IgD-negative memory B cell (primary cell): ENCODE results near the gene ZDHHC8. TPM values are rescaled to one million over a fixed set of nuclear protein-coding genes. Genes with fewer than 3 reads are reported as not detected.

ENCODE experiments used
- H3K27ac Mint-ChIP-seq, 3 donors: one replicate each; pipeline ENCODE4 v1.8.0; 2020 to 2022; ENCODE audit warnings: mild to moderate bottlenecking in 3 of 3, mixed read lengths in 3 of 3, moderate library complexity in 1 of 3
- H3K27me3 Mint-ChIP-seq: one replicate; pipeline ENCODE4 v1.8.0; 2021; ENCODE audit warnings: mixed read lengths
- H3K36me3 Mint-ChIP-seq: one replicate; pipeline ENCODE4 v1.8.0; 2020; ENCODE audit warnings: mild to moderate bottlenecking, mixed read lengths
- H3K4me1 Mint-ChIP-seq, 3 donors: one replicate each; pipeline ENCODE4 v1.8.0; 2020 to 2022; ENCODE audit warnings: mixed read lengths in 3 of 3, mild to moderate bottlenecking in 1 of 3
- H3K4me3 Mint-ChIP-seq, 4 donors: one replicate each; pipeline ENCODE4 v1.8.0; 2020 to 2022; ENCODE audit warnings: mild to moderate bottlenecking in 4 of 4, mixed read lengths in 4 of 4, moderate library complexity in 3 of 4
- H3K9me3 Mint-ChIP-seq, 3 donors: one replicate each; pipeline ENCODE4 v1.8.0; 2020 to 2021; ENCODE audit warnings: mixed read lengths in 3 of 3, mild to moderate bottlenecking in 1 of 3
- polyA plus RNA-seq: library from polyadenylated mRNA; unstranded; fragments of 300-500 nt; fragmentation: Illumina TruSeq; gene quantifications from one replicate; pipeline ENCODE4 v1.2.3, GENCODE V29; 2021

ZDHHC8 gene
- polyA plus RNA-seq, 1 donor from 2014 or later: 4.2 TPM

- Mint-ChIP-seq H3K9me3 (no peaks in the 10 kb centered on the region), H3K4me3 (no peak overlapping the region), H3K4me1 (peaks cover 0 to 3% (median 0%) of the 10 kb centered on the region in 3 donors), H3K36me3 (no peaks in the 10 kb centered on the region), H3K27me3 (peaks cover 8% of the 10 kb centered on the region), H3K27ac (no peak overlapping the region)
Measured at GRCh38 chr22:20160041-20160440, 28.4 kb downstream of the ZDHHC8 start.

- H3K27me3 Mint-ChIP-seq: peaks cover under 1% of the 10 kb centered on the region
- H3K9me3 Mint-ChIP-seq: no peaks in the 10 kb centered on the region
- H3K27ac Mint-ChIP-seq: no peak overlapping the region
- H3K36me3 Mint-ChIP-seq: no peaks in the 10 kb centered on the region
- H3K4me1 Mint-ChIP-seq: no peaks in the 10 kb centered on the region
- no peak overlapping the region for H3K4me3 Mint-ChIP-seq
Measured at GRCh38 chr22:20164863-20165262, 33.3 kb downstream of the ZDHHC8 start.

GRCh38 chr22:20165421-20165820 lies 33.8 kb downstream of the ZDHHC8 start:
- Mint-ChIP-seq H3K4me3 (no peak overlapping the region), H3K36me3 (no peaks in the 10 kb centered on the region), H3K4me1 (no peaks in the 10 kb centered on the region), H3K27ac (no peak overlapping the region), H3K9me3 (no peaks in the 10 kb centered on the region), H3K27me3 (peaks cover 1% of the 10 kb centered on the region)

- H3K27me3 Mint-ChIP-seq: peaks cover 2% of the 10 kb centered on the region
- H3K4me1 Mint-ChIP-seq: no peaks in the 10 kb centered on the region
- no peak overlapping the region for H3K27ac Mint-ChIP-seq
- H3K36me3 Mint-ChIP-seq: no peaks in the 10 kb centered on the region
- H3K4me3 Mint-ChIP-seq: no peak overlapping the region
- H3K9me3 Mint-ChIP-seq: no peaks in the 10 kb centered on the region
Measured at GRCh38 chr22:20165913-20166312, 34.3 kb downstream of the ZDHHC8 start.

GRCh38 chr22:20166703-20167102 lies 35.1 kb downstream of the ZDHHC8 start:
- Mint-ChIP-seq H3K36me3 (no peaks in the 10 kb centered on the region), H3K9me3 (no peaks in the 10 kb centered on the region), H3K4me1 (no peaks in the 10 kb centered on the region), H3K4me3 (no peak overlapping the region), H3K27me3 (peaks cover 2% of the 10 kb centered on the region), H3K27ac (no peak overlapping the region)

- H3K4me1 Mint-ChIP-seq: no peaks in the 10 kb centered on the region
- no peak overlapping the region for H3K27ac Mint-ChIP-seq
- no peaks in the 10 kb centered on the region for H3K9me3 Mint-ChIP-seq
- no peak overlapping the region for H3K4me3 Mint-ChIP-seq
- H3K36me3 Mint-ChIP-seq: no peaks in the 10 kb centered on the region
- H3K27me3 Mint-ChIP-seq: peaks cover 2% of the 10 kb centered on the region
Measured at GRCh38 chr22:20167643-20168322, 36.2 kb downstream of the ZDHHC8 start.

- no peaks in the 10 kb centered on the region for H3K4me1 Mint-ChIP-seq
- no peak overlapping the region for H3K4me3 Mint-ChIP-seq
- H3K27me3 Mint-ChIP-seq: peaks cover 2% of the 10 kb centered on the region
- H3K36me3 Mint-ChIP-seq: no peaks in the 10 kb centered on the region
- no peaks in the 10 kb centered on the region for H3K9me3 Mint-ChIP-seq
- H3K27ac Mint-ChIP-seq: no peak overlapping the region
Measured at GRCh38 chr22:20169253-20169822, 37.7 kb downstream of the ZDHHC8 start.

GRCh38 chr22:20170170-20170569 lies 38.6 kb downstream of the ZDHHC8 start:
- H3K36me3 Mint-ChIP-seq: no peaks in the 10 kb centered on the region
- H3K9me3 Mint-ChIP-seq: no peaks in the 10 kb centered on the region
- peaks cover 2% of the 10 kb centered on the region for H3K27me3 Mint-ChIP-seq
- H3K4me1 Mint-ChIP-seq: no peaks in the 10 kb centered on the region
- no peak overlapping the region for H3K27ac Mint-ChIP-seq
- H3K4me3 Mint-ChIP-seq: peak overlapping the region in 1 of 4 donors; percentile 72

- no peaks in the 10 kb centered on the region for H3K9me3 Mint-ChIP-seq
- H3K27ac Mint-ChIP-seq: no peak overlapping the region
- H3K36me3 Mint-ChIP-seq: no peaks in the 10 kb centered on the region
- peaks cover 2% of the 10 kb centered on the region for H3K27me3 Mint-ChIP-seq
- no peak overlapping the region for H3K4me3 Mint-ChIP-seq
- no peaks in the 10 kb centered on the region for H3K4me1 Mint-ChIP-seq
Measured at GRCh38 chr22:20171288-20172140, 39.9 kb downstream of the ZDHHC8 start.

GRCh38 chr22:20172141-20172613 lies 40.6 kb downstream of the ZDHHC8 start:
- Mint-ChIP-seq H3K27me3 (peaks cover 2% of the 10 kb centered on the region), H3K36me3 (no peaks in the 10 kb centered on the region), H3K27ac (no peak overlapping the region), H3K4me3 (no peak overlapping the region), H3K4me1 (no peaks in the 10 kb centered on the region), H3K9me3 (no peaks in the 10 kb centered on the region)

- peaks cover 2% of the 10 kb centered on the region for H3K27me3 Mint-ChIP-seq
- no peak overlapping the region for H3K27ac Mint-ChIP-seq
- no peaks in the 10 kb centered on the region for H3K36me3 Mint-ChIP-seq
- no peaks in the 10 kb centered on the region for H3K4me1 Mint-ChIP-seq
- no peaks in the 10 kb centered on the region for H3K9me3 Mint-ChIP-seq
- H3K4me3 Mint-ChIP-seq: no peak overlapping the region
Measured at GRCh38 chr22:20173246-20173645, 41.6 kb downstream of the ZDHHC8 start.

- Mint-ChIP-seq H3K27ac (no peak overlapping the region), H3K36me3 (no peaks in the 10 kb centered on the region), H3K27me3 (peaks cover 2% of the 10 kb centered on the region), H3K4me1 (no peaks in the 10 kb centered on the region), H3K4me3 (no peak overlapping the region), H3K9me3 (no peaks in the 10 kb centered on the region)
Measured at GRCh38 chr22:20173772-20174171, 42.2 kb downstream of the ZDHHC8 start.

- no peak overlapping the region for H3K27ac Mint-ChIP-seq
- H3K4me1 Mint-ChIP-seq: no peaks in the 10 kb centered on the region
- H3K4me3 Mint-ChIP-seq: no peak overlapping the region
- H3K36me3 Mint-ChIP-seq: no peaks in the 10 kb centered on the region
- H3K27me3 Mint-ChIP-seq: peaks cover 2% of the 10 kb centered on the region
- no peaks in the 10 kb centered on the region for H3K9me3 Mint-ChIP-seq
Measured at GRCh38 chr22:20174785-20175596, 43.4 kb downstream of the ZDHHC8 start.

- Mint-ChIP-seq H3K9me3 (no peaks in the 10 kb centered on the region), H3K27ac (no peak overlapping the region), H3K27me3 (no peaks in the 10 kb centered on the region), H3K4me1 (no peaks in the 10 kb centered on the region), H3K4me3 (no peak overlapping the region), H3K36me3 (no peaks in the 10 kb centered on the region)
Measured at GRCh38 chr22:20175597-20175900, 43.9 kb downstream of the ZDHHC8 start.
